PC-9 (cell line): Measurements from ENCODE around the gene HES7.

Experiments used
- EZH2 ChIP-seq: fragments of 200-600 bp; sonication (generic); IDR thresholded peaks from 2 replicates; pipeline ENCODE4 v1.8.0; 2017; ENCODE audit warnings: antibody characterized with exemption, low read depth
- TF ChIP-seq, protein P1 (sequence below): fragments of 200-600 bp; sonication (generic); conservative IDR thresholded peaks from 2 replicates; pipeline ENCODE4 v1.6.1; 2017; ENCODE audit warnings: mixed run types, antibody characterized with exemption, mild to moderate bottlenecking, moderate library complexity

- TF ChIP-seq, protein P1, sequence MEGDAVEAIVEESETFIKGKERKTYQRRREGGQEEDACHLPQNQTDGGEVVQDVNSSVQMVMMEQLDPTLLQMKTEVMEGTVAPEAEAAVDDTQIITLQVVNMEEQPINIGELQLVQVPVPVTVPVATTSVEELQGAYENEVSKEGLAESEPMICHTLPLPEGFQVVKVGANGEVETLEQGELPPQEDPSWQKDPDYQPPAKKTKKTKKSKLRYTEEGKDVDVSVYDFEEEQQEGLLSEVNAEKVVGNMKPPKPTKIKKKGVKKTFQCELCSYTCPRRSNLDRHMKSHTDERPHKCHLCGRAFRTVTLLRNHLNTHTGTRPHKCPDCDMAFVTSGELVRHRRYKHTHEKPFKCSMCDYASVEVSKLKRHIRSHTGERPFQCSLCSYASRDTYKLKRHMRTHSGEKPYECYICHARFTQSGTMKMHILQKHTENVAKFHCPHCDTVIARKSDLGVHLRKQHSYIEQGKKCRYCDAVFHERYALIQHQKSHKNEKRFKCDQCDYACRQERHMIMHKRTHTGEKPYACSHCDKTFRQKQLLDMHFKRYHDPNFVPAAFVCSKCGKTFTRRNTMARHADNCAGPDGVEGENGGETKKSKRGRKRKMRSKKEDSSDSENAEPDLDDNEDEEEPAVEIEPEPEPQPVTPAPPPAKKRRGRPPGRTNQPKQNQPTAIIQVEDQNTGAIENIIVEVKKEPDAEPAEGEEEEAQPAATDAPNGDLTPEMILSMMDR, result no peak
- TF ChIP-seq EZH2, result no peak
Measured at GRCh38 chr17:8133941-8134340, 10.0 kb upstream of the HES7 start.
